Measurements from ENCODE around the gene TSPAN9.

Gene TSPAN9

DNA sequence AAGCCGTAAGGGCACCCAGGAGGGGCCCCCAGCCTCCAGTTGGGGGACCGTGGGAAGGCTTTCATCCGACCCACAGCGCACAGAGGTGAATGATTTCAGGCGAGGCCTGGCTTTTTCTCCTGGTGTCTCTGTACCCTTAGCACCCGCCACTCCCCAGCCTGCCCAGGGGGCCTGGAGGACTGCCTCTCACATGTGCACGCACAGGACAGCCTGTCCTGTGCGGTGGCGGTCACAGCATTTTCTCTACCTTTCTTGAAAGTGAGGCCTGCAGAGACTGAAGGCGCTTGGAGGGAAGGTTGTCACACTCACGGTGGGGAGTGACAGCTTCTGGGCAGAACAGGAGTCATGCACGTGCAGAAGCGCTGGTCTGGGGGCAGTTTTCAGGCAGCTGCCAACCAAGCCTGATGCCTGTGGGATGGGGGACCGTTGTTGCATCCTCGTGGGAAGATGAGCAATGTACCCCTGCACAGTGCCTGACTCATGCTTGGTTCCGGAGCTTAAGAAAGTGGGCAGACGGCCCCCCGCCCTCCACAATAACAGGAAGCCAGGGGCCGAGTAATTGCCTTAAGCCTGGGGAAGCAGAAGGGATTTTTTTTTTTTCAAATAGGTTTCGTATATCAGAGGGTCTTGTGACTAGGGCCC lies 148.1 kb downstream of the TSPAN9 start:
- peak; percentile 89 for DNase-seq (ENCODE audit: low read depth)

DNA sequence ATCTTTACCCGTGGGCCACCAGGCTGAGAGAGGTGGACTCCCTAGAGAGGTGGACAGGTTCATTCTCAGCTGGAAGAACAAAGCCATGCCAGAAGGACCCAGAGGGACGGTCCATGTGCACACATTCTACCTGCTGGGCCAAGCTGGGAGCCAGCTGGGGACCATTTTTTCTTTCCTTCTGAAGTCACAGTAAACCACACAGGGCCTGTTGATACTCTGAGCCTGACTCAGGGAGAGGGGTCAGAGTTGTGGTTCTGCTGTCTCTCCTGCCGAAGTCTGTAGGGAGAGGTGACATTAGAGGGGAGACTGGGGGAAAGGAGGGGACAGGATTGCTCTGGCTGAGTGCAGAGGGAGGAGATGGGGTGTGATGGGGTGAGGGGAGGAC lies 148.6 kb downstream of the TSPAN9 start:
- DNase-seq (ENCODE audit: low read depth) = peak; percentile 39

DNA sequence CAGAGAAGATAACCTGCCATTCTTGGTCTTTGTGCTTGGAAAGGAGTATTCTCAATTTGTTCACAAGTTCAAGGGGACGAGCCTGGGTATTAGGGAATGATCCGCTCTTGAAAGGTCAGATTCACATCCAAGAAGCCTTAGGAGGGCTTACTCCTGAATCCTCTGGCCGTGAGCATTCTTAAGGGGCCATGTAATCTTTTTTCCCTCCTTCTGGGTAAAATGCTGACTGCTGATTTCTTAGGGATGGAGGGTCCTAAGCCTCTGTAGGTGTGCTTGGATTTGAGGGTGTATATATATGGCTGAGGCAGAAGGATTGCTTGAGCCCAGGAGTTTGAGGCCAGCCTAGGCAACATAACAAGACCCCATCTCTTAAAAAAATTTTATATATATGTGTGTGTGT lies 149.1 kb downstream of the TSPAN9 start:
- DNase-seq (ENCODE audit: low read depth) = no peak

DNA sequence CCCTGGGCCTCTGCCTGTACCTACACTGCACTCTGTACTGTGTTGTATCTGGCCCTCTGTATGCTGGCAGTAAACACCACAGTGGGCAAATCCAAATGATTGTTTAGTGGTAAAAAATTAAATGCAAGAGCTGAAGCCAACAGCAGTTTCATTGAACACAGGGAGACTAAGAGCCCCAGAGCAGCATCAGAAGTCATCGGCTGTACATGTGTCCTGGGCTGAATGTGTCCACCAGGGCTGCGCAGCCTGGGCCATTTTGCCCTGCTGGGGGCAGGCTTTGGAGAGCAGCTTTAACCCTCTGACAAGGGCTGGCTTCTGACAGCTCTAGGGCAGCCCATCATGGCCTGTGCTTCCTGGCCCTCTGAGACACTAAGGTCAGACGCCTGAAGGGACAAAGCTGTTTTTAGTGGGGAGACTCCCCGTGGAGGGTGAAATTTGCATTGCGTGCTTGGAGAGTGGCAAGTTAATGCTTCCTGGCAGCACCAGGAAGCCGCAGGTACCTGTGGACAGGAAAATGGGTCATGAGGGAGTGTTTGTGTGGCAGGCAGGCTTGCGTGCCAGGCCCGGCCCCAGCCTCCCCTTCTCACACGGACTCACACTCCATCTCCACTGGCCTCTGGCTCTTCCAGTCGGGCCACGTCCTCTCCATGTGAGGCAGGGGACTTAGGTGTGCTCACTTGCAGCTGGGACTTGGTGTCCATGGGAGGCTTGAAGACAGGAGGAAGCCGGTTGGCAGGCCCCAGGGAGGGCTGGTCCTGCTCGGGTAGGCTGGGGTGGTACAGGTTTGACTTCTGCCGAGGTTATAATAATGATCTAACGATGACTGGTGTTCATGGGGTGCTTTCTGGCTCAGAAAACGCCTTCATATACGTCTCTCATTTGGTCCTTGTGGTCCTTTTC lies 150.1 kb downstream of the TSPAN9 start:
- no peak for DNase-seq (ENCODE audit: low read depth)

DNA sequence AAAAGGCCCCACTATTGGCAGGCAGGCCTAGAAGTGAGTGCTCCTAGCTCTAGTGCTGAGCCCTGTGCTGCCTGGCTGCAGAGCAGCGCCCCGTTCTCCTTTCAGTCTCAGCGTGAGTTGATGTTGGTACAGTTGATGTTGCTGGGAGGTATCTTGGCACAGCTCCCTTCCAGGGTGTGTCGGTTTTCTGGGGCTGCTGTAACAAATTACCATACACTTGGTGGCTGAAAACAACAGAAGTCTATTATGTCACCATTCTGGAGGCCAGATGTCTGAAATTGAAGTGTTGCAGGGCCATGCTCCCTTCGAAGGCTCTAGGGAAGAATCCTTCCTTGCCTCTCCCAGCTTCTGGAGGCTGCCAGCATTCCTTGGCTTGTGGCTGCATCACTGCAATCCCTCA lies 151.4 kb downstream of the TSPAN9 start:
- no peak for DNase-seq (ENCODE audit: low read depth)

DNA sequence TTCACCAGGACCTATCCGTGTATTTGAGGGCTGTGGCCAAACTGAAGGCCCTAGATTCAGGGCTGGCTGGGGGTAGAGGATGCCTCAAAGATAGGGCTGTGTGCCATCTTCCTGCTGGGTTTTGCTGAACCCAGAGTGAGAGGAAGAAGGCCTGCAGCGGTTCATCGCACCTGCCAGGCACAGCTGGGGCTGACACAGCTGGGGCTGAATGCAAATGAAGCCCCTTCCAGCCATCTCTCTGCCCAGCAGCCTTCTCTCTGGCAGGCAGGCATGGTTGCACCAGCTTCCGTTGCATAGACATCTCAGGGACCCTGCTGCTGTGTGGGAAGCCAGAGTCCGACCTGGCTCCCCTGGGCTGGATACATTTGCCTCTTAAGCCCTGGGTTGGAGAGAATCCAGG lies 152.4 kb downstream of the TSPAN9 start:
- no peak for DNase-seq (ENCODE audit: low read depth)

DNA sequence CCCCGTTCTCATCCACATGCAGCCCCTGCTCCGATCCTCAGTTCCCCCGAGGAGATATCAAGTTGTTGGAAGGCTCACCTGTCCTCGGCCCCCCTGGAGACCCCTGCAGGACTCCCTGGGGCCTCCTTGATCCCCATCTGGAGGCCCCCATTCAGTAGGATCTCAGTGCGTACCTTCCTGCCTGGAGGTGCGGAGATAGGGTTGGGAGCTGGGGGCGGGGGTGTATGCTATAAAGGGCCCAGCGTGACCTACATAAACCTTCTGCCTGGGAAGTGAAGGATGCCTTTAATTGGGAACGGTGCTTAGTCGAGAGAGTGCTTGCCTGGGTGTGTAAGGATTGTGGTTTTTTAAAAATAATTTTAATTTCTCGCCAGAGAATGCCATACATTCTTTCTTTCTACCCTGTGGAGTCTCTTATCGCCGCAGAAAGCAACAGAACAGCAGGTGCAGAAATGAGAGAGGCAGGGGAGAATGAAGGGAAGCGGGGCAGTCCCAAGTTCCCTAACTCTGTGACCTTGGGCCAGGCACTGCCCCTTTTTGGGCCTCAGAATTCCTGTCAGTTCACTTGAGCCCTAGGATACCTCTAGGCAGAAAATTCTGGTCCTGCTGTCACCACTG lies 153.7 kb downstream of the TSPAN9 start:
- no peak for DNase-seq (ENCODE audit: low read depth)

DNA sequence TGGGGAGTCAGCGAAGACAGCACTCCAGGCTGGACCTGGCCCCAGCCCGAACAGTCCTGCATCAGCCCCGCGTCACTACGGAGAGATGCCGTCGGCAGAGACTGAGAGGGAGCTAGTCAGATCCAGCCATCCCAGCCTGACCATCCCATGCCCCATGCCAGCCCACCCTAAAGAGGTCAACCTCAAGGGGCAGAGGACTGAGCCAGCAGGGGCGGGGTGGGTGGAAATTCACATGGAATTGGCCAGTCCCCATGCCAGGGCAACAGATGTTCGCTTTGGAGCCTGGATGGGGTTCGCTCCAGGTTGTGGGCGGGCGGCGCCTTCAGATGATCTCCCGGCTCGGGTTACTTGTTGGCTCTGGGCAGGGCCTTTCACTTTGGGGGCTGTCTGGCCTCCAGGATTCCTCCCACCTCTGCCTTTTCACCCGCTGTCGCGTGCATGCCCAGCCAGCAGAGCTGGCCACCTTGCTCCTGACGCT lies 154.3 kb downstream of the TSPAN9 start:
- DNase-seq (ENCODE audit: low read depth) = no peak

DNA sequence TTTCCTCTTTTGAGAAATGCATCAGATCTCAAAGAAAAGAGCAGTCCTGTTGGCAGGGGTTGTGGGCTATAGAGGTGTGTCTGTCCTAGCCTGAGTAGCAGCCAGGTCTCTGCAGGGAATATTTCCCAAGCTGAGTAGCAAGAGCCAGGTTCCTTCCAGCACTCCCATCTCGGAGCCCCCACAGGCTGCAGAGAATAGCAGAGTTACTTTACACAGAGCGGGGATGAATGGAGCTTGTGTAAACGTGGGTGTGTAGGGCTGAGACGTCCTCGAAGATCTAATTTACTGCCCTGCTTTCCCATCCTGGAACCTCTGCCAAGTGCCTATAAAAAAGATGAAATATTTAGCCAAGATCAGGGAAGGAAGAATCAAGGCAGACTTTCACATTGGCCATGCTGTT lies 156.6 kb downstream of the TSPAN9 start:
- peak; percentile 49 for DNase-seq (ENCODE audit: low read depth)

DNA sequence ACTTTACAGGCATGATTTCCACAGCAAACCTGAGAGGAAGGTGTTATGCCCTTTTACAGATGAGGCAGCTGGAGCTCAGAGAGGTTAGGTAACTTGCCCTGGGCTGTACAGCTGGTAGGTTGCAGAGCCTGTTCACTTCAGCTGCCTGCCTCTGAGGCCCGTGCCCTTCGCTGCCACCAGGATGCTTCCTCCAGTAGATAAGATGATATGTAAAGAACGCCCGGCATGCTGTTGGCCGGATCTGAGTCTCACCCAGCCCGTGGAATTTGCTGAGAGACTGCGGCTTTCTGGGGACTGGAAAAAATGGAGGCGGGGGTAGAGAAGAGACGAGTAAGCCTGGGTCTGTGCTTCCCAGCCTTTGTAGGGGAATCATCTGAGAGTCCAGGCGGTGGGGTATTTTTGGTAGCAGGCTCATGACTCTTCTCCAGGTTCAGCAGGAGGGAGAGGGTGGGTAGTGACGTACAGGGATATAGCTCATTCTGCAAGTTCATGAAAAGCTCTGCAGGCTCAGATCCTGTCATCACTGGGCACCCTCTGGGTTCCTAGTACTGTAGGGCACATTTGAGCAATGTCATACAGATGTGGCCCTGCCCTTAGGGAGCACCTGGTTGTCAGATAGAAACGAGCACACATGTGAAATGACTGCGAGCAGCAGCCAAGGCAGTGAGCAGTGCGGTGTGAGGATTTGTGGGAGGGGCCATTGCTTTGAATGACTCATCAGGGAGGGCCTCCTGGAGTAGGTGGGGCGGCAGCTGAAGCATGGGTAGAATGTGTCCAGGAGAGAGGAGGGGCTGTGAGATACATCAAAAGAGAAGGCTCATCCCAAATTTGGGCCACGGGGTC lies 159.4 kb downstream of the TSPAN9 start:
- peak; percentile 82 for DNase-seq (ENCODE audit: low read depth)

DNA sequence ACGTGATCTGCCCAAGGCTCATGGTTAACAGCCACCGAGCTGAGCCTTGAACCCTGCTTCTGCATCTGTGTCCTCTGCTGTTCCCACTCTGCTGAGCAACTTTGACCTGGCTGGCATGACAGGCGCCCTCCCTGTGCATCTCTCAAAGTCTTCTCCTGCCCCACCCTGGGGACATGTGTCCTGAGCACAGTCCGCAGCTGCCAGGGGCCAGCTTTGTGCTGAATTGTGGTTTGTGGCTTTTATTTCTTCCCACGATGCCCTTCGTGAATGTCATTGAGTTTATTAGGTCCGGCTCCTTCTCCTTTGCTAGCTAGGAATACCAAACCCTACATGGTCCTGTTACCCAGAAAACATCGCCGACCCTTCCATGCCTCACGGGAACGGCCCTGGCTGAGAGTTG lies 161.0 kb downstream of the TSPAN9 start:
- DNase-seq (ENCODE audit: low read depth) = no peak

DNA sequence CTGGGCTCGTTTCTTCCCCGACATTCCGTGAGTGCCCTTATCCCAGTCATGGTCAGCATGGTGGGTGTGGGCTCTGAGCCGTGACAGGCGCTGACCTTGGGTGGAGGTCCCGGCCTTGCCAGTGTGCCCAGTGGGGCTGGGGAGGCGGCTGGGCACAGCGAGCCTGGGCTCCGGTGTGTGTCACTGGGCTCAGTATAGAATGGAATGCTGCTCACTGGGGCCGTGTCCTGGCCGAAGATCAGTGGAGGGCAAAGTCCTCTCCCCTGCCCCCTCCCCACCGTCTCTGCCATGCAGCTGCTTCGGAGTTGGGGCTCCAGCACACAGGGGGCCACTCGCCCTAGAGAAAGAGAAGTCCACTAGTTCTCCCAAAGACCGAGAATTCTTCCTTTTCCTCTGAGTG lies 164.4 kb downstream of the TSPAN9 start:
- DNase-seq (ENCODE audit: low read depth) = no peak

DNA sequence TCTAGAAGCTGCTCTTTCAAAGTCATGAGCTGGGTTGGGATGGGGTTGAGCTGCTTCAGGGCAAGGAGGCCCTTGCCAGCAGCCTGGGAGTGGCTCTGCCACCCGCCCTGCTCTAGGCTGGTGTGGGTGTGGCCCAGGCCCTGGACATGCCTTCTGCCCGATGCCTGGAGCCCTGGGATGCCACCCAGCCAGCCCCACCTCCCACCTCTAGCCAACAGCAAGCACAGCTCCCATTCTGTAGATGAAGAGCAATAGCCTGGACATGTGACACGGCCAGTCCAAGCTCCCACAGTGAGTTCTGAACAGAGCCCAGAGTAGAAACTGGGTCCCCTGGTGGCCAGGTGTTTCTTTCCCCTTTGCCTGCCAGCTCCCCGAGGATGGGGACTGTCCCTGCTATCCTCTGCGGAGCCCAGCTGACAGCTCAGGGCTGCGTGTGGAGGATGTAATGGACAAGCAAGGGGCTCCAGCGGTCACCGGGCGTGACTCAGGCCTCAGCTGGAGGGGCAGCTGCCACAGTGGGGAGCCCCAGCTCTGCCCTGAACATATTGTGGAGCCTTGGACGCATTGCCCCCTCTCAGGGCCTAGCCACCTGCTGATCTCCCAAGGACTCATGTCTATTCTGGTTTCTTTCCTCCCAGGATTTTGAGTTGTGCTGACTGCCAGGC lies 165.2 kb downstream of the TSPAN9 start:
- DNase-seq (ENCODE audit: low read depth) = no peak

DNA sequence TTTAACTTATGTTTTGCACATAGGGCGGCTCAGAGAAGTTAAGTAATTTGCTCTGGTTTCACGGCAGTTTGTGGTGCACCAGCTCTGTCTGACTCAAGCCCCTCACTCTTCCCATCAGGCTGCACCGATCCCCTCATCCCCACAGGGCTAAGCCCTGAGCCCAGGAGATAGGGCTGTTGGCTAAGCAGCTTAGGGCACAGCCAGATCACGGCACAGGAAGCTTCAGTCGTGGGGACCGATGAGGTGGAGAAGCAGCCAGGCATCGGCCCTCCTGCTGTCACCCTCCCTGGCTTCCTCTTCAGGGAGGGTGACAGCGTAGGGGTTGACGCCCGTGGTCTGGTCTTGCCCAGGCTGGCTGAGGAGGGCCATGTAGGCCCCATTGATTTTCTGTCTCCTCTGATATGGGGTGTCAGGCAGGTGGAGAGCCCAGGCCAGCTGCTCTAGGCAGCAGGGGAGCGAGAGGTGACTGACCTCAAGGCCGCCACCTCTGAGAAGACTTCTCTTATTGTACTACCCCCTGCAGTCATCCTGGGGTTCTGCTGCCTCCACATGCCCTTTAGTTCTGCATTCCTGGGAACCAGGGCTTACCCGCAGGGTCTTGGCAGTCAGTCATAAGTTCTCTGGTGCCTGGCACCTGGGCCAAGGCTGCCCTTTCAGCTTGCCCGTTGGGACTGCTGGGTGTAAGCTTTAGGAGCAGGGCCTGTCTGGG lies 166.4 kb downstream of the TSPAN9 start:
- DNase-seq (ENCODE audit: low read depth) = no peak

DNA sequence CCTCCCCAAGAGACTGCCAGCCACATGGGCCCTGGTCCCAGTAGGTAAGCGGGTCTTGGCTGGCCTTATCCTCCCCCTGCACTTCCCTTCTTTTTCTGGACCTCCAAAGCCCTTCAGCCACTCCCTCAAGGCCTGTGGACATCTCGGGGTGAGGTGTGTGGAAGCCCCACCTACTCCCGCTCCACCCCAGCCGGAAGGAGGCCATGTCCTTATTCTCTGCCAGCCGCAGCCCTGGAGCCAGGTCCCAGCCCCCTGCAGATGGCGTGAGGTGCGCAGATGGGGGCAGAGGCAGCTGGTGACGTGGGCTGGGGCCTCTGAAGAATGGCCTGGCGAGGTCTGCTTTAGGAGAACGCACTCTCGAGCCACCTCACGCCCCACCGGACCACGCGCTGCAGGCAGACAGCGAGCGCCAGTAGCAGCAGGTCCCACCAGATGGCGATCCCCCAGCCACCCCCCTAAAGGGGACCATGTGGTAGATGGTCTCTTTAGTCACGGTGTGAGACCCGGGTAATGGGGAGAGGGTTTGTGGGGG lies 167.1 kb downstream of the TSPAN9 start:
- no peak for DNase-seq (ENCODE audit: low read depth)

DNA sequence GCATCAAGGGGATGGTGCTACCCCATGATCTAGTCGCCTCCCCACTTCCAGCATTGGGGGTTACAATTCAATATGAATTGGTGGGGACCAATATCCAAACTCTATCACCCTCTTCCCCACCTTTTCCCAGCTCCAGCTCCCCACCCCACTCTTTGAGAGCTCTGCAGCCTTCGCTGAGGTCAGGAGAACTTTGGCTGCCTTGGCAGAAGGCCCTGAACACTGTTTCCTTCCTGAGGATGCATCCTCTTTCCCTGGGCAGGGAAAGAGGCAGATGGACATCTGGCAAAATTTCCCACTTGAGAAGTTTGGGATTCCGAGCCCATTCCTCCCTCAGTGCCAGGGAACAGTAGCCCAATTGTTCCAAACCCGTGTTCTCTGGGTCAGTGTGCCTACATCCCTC lies 169.1 kb downstream of the TSPAN9 start:
- no peak for DNase-seq (ENCODE audit: low read depth)

DNA sequence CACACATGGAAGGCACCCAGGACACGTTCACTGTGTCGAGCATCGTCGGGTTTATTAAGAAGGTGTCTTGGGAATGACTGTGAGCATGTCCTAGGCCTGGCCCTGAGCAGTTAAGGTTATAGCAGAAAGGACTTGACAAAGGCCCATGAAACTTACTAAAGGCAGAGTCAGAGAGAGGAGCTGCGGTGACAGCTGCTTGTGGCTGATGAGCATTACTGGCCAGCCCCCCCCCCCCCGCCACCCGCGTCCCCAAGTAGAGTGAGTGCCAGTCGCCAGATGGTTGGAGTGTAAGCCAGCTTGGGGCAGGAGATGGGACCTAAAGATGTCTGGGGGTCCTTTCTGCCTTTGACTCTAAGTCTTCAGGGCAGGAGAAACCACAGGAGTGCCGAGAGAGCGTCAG lies 169.9 kb downstream of the TSPAN9 start:
- DNase-seq (ENCODE audit: low read depth) = no peak

DNA sequence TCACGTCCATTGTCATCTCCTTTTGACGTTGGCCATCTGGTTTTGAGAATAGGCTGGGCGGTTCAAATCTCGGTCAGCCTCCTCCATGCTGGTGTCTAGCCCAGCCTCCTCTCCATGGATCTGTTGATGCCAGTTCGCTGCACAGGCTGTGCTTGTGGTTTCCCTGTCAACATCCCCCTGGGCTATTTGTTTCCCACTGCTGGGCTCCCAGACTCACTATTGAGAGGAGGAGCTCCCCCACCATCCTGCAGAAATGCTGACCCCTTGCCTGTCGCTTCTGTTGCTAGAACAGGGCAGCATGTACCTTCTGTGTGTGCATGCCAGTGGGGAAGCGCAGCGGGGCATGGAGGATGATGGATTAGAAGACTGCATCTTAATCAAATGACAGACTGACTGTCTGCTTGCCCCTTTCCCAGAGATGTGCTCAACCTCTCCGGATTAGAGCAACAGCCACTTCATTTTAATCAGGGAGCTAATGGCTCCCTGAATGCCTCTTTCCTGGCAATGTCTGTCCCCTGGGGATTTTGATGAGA lies 170.5 kb downstream of the TSPAN9 start:
- DNase-seq (ENCODE audit: low read depth) = no peak

DNA sequence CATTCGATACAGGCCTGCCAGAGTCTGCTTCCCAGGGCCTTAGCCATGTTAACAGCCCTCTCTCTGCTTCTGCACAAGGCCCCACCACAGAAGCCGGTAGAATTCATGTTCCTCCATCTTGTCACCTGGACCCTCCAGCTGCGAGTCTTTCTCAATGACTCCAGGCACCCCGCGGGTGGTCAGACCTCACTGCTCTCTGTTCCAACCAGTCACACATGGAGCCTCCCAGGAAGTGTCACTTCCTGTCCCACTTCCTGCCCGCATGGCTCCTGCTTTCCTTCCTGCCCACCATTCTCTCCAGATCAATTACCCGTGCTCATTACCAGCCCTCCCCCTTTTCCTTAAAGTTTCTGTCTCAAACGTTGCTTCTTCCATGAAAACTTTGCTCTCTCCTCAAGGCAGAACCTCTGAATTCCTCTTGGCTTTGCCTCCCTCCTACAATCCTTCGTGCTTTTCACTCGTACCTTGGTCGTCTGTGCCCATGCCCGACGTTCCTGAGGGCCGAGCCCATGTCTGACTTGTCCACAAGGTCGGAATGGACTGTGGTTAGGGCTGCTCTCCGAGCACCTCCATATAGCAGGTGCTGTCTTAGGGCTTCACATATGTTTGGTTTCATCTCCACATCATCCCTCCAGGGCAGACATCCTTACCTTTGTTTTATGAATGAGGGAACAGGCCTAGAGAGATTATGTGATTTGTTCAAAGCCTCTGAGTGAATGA lies 172.1 kb downstream of the TSPAN9 start:
- no peak for DNase-seq (ENCODE audit: low read depth)

DNA sequence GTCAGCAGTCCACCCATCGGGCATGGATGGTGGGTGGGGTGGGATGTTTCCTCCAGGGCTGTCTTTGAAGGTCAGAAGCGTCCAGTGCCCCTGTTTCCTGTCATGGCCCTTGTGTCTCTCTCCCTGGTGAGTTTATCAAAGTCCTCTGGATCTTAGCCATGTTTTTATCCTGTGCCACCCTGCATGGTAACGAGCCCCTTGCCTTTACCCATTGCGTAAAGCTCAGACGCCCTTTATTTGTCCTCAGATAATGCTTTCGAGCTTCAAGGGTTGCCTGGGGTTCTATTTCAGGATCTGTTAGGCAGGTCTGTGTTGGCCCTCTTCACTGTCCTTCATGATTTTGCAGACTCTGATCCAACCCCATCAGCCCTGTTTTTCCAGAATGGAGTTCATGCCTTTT lies 172.9 kb downstream of the TSPAN9 start:
- no peak for DNase-seq (ENCODE audit: low read depth)

Data from amniotic epithelial cell (primary cell).